ENCODE data around the gene CDC26. TPM values are rescaled to one million over a fixed set of nuclear protein-coding genes. Genes with fewer than 3 reads are reported as not detected.

The CDC26 gene
- total RNA-seq, 1 experiment from 2014 or later: 22.0 TPM

DNA sequence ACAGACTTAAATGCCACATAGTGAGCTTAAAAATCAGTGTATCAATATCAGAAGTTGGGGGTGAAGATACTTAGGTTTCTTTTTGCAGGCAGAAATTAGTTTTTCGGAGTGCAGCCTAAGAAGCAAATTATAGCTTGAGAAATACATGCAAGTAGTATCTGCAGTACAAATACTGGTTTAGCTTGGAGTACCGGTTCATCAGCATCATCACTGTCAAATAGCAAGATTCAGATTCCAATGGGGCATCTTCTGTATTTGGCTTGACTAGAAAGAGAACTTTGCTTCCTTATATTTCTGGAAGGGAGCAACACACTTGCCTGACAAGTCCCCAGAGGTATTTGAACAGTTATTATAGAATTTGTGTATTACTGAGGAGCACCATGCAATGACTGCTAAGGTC lies 34.2 kb downstream of the CDC26 start (continued):
- TF ChIP-seq EZH2phosphoT487 (IDR thresholded peaks at IDR 0.05; ENCODE audit: borderline replicate concordance) (no peak), SIN3A (IDR thresholded peaks at IDR 0.05; ENCODE audit: low read depth) (no peak), YY1 (IDR thresholded peaks at IDR 0.05; ENCODE audit: extremely low read depth, insufficient replicate concordance, low read depth, low read length) (no peak), EZH2 (IDR thresholded peaks at IDR 0.05) (no peak), POLR2AphosphoS5 (IDR thresholded peaks at IDR 0.05; ENCODE audit: low read depth, low read length) (no peak)
- TF ChIP-seq, protein P1, sequence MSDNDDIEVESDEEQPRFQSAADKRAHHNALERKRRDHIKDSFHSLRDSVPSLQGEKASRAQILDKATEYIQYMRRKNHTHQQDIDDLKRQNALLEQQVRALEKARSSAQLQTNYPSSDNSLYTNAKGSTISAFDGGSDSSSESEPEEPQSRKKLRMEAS (IDR thresholded peaks at IDR 0.05): no peak

DNA sequence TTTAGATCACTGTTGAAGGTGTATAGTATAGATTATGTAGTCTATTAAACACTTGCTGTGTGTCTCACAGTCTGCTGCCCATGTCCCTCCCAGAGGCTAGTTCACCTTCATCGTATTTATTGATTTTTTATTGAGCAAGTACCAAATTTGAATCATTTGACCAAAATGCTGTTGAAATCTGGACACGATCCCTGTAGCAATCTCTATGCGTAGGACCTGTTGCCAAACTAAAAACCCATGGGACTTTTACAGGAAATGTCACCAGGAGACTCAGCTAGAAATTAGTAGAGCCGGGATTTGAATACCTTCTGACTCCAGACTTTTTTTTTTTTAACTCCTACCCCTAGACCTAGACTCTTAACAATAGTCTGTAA lies 36.5 kb downstream of the CDC26 start:
- CTCF ChIA-PET: no interaction called here
- POLR2A ChIA-PET: no interaction called here
- Histone ChIP-seq H3K4me2 (ENCODE audit: low read length) (no peak overlapping the region), H3K9ac (ENCODE audit: low read length) (no peak overlapping the region), H3K4me1 (ENCODE audit: control insufficient read depth in 1 of 2, insufficient read depth in 2 of 2, low read length in 2 of 2) (peaks cover 0 to 8% of the 10 kb centered on the region in 2 experiments; a peak in 3 of 4 replicates), H2AFZ (ENCODE audit: low read depth, low read length, poor library complexity, severe bottlenecking) (no peak overlapping the region), H3K27ac (ENCODE audit: low read depth, low read length) (no peak overlapping the region), H3K9me2 (ENCODE audit: insufficient read depth) (no peaks in the 10 kb centered on the region), H3K36me3 (ENCODE audit: control insufficient read depth in 1 of 2, insufficient read depth in 2 of 2, low read length in 2 of 2) (no peaks in the 10 kb centered on the region), H3K27me3 (ENCODE audit: insufficient read depth, low read length) (no peaks in the 10 kb centered on the region), H3K9me3 (ENCODE audit: control insufficient read depth in 1 of 2, insufficient read depth in 1 of 2, low read depth in 1 of 2, low read length in 2 of 2) (no peaks in the 10 kb centered on the region), H3K79me2 (ENCODE audit: insufficient read depth, low read length) (no peaks in the 10 kb centered on the region; the same call in 1 of the 2 replicates), H4K20me1 (ENCODE audit: insufficient read depth) (no peaks in the 10 kb centered on the region), H3K4me3 (replicated peaks in 1 of 2; ENCODE audit: low read depth in 1 of 2, low read length in 2 of 2) (no peak overlapping the region)
- RAD21 ChIA-PET (ENCODE audit: low non-redundant PET in 1 of 2, low total read pairs in 2 of 2, uncharacterized antibody in 2 of 2, unreplicated experiment in 2 of 2): no interaction called here
- ATAC-seq (no peak), DNase-seq (ENCODE audit: low read depth, low spot score) (no peak)
- BruUV-seq (replicated peaks): no TSS peak
- intact Hi-C loops (cut with micrococcal nuclease): no loop called here
- TF ChIP-seq, protein P2, sequence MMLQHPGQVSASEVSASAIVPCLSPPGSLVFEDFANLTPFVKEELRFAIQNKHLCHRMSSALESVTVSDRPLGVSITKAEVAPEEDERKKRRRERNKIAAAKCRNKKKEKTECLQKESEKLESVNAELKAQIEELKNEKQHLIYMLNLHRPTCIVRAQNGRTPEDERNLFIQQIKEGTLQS (IDR thresholded peaks at IDR 0.05): no peak
- TF ChIP-seq POLR2AphosphoS5 (IDR thresholded peaks at IDR 0.05; ENCODE audit: low read depth, low read length) (no peak), EGR1 (IDR thresholded peaks at IDR 0.05; ENCODE audit: low read depth) (no peak), TCF7L2 (IDR thresholded peaks at IDR 0.05; ENCODE audit: borderline replicate concordance, extremely low read depth, insufficient read depth, insufficient read length) (no peak), YY1 (IDR thresholded peaks at IDR 0.05; ENCODE audit: extremely low read depth, insufficient replicate concordance, low read depth, low read length) (no peak), CEBPB (IDR thresholded peaks at IDR 0.05; ENCODE audit: low read depth) (no peak), EZH2 (IDR thresholded peaks at IDR 0.05) (no peak), CBX3 (IDR thresholded peaks at IDR 0.05; ENCODE audit: low read depth) (no peak), SIN3A (IDR thresholded peaks at IDR 0.05; ENCODE audit: low read depth) (no peak), ZFX (IDR thresholded peaks at IDR 0.05) (no peak)
